MM.1S (cell line): ENCODE data around the gene OSBPL10.

ENCODE experiments used
- DNase-seq: peaks from one replicate; pipeline ENCODE4 v3.0.0-alpha.2; 2015
- H2AFZ ChIP-seq: fragments of 300-600 bp; sonication (generic); 2 replicates; pipeline ENCODE4 v1.6.0; 2016; ENCODE audit warnings: antibody characterized with exemption, low read length
- H3F3A ChIP-seq: fragments of 300-600 bp; sonication (generic); 2 replicates; pipeline ENCODE4 v1.6.1; 2016; ENCODE audit warnings: mild to moderate bottlenecking, antibody characterized with exemption, low read length, moderate library complexity, mixed read lengths; ENCODE audit not compliant: insufficient read depth
- H3K27ac ChIP-seq: fragments of 300-600 bp; sonication (generic); 2 replicates; pipeline ENCODE4 v1.5.1; 2016; ENCODE audit warnings: mild to moderate bottlenecking, low read length
- H3K27me3 ChIP-seq: fragments of 300-600 bp; sonication (generic); replicated peaks from 2 replicates; pipeline ENCODE4 v1.6.0; 2016; ENCODE audit warnings: low read length; ENCODE audit not compliant: insufficient read depth
- H3K36me3 ChIP-seq: fragments of 300-600 bp; sonication (generic); replicated peaks from 2 replicates; pipeline ENCODE4 v1.6.1; 2016; ENCODE audit warnings: mild to moderate bottlenecking, low read length, mixed read lengths; ENCODE audit not compliant: insufficient read depth
- H3K4me1 ChIP-seq: fragments of 300-600 bp; sonication (generic); 2 replicates; pipeline ENCODE4 v1.6.1; 2016; ENCODE audit warnings: low read length, mixed read lengths
- H3K4me2 ChIP-seq: fragments of 300-600 bp; sonication (generic); 2 replicates; pipeline ENCODE4 v1.6.0; 2016; ENCODE audit warnings: low read depth, low read length
- H3K4me3 ChIP-seq: fragments of 300-600 bp; sonication (generic); 2 replicates; pipeline ENCODE4 v1.5.1; 2016; ENCODE audit warnings: low read length, mixed read lengths
- H3K79me2 ChIP-seq: fragments of 300-600 bp; sonication (generic); 2 replicates; pipeline ENCODE4 v1.6.1; 2016; ENCODE audit warnings: mixed run types, low read length, mixed read lengths
- H3K9ac ChIP-seq: fragments of 300-600 bp; sonication (generic); 2 replicates; pipeline ENCODE4 v1.6.1; 2016; ENCODE audit warnings: low read length, mixed read lengths
- H3K9me2 ChIP-seq: fragments of 300-600 bp; sonication (generic); replicated peaks from 2 replicates; pipeline ENCODE4 v1.6.1; 2016; ENCODE audit warnings: mild to moderate bottlenecking, low read length, mixed read lengths; ENCODE audit not compliant: insufficient read depth
- H3K9me3 ChIP-seq: fragments of 300-600 bp; sonication (generic); replicated peaks from 2 replicates; pipeline ENCODE4 v1.6.1; 2016; ENCODE audit warnings: mild to moderate bottlenecking, low read length, mixed read lengths; ENCODE audit not compliant: insufficient read depth
- H4K20me1 ChIP-seq: fragments of 300-600 bp; sonication (generic); 2 replicates; pipeline ENCODE4 v1.6.1; 2016; ENCODE audit warnings: mild to moderate bottlenecking, low read length, moderate library complexity, mixed read lengths; ENCODE audit not compliant: insufficient read depth
- CTCF ChIP-seq: fragments of 300-600 bp; sonication (generic); IDR thresholded peaks from 2 replicates; pipeline ENCODE4 v1.5.1; 2016; ENCODE audit warnings: antibody characterized with exemption, low read length, mixed read lengths
- EZH2 ChIP-seq: fragments of 300-600 bp; sonication (generic); optimal IDR thresholded peaks from 2 replicates; pipeline ENCODE3; 2017; ENCODE audit warnings: low read depth, mild to moderate bottlenecking, antibody characterized with exemption, low read length, mixed read lengths
- EZH2phosphoT487 ChIP-seq: fragments of 300-600 bp; sonication (generic); IDR thresholded peaks from 2 replicates; pipeline ENCODE4 v1.6.1; 2018; ENCODE audit warnings: antibody characterized with exemption, low read length

Gene OSBPL10

GRCh38 chr3:31813197-31813596 is 167.9 kb downstream of the OSBPL10 start:
- DNase-seq: no peak
- no peaks in the 10 kb centered on the region for H4K20me1 ChIP-seq
- H3K9me3 ChIP-seq: no peaks in the 10 kb centered on the region
- H3F3A ChIP-seq: no peaks in the 10 kb centered on the region
- no peaks in the 10 kb centered on the region for H3K4me1 ChIP-seq
- H3K79me2 ChIP-seq: no peaks in the 10 kb centered on the region
- TF ChIP-seq EZH2: no peak
- TF ChIP-seq CTCF: no peak
- TF ChIP-seq EZH2phosphoT487: no peak
- no peaks in the 10 kb centered on the region for H3K36me3 ChIP-seq
- H2AFZ ChIP-seq: no peak overlapping the region
- H3K27me3 ChIP-seq: no peaks in the 10 kb centered on the region
- no peak overlapping the region for H3K9ac ChIP-seq
- no peak overlapping the region for H3K4me3 ChIP-seq
- no peak overlapping the region for H3K4me2 ChIP-seq
- no peaks in the 10 kb centered on the region for H3K9me2 ChIP-seq
- no peak overlapping the region for H3K27ac ChIP-seq

- no peaks in the 10 kb centered on the region for H3K4me1 ChIP-seq
- H3F3A ChIP-seq: no peaks in the 10 kb centered on the region
- no peak overlapping the region for H3K9ac ChIP-seq
- no peak for DNase-seq
- no peak overlapping the region for H2AFZ ChIP-seq
- H3K9me2 ChIP-seq: no peaks in the 10 kb centered on the region
- no peaks in the 10 kb centered on the region for H3K36me3 ChIP-seq
- H3K79me2 ChIP-seq: no peaks in the 10 kb centered on the region
- H3K27me3 ChIP-seq: no peaks in the 10 kb centered on the region
- no peak for TF ChIP-seq EZH2
- TF ChIP-seq CTCF: no peak
- no peak for TF ChIP-seq EZH2phosphoT487
- H3K27ac ChIP-seq: no peak overlapping the region
- no peak overlapping the region for H3K4me2 ChIP-seq
- no peaks in the 10 kb centered on the region for H3K9me3 ChIP-seq
- H4K20me1 ChIP-seq: no peaks in the 10 kb centered on the region
- no peak overlapping the region for H3K4me3 ChIP-seq
These were observed 170.1 kb downstream of the OSBPL10 start for GRCh38 chr3:31810991-31811433.

GRCh38 chr3:31808143-31808720 is 172.8 kb downstream of the OSBPL10 start:
- Histone ChIP-seq H3K27ac (no peak overlapping the region), H3K4me2 (no peak overlapping the region), H3K9ac (no peak overlapping the region), H2AFZ (no peak overlapping the region), H4K20me1 (no peaks in the 10 kb centered on the region), H3K27me3 (no peaks in the 10 kb centered on the region), H3K4me3 (no peak overlapping the region), H3K79me2 (no peaks in the 10 kb centered on the region), H3K4me1 (no peaks in the 10 kb centered on the region), H3K36me3 (no peaks in the 10 kb centered on the region), H3K9me2 (no peaks in the 10 kb centered on the region), H3F3A (no peaks in the 10 kb centered on the region), H3K9me3 (no peaks in the 10 kb centered on the region)
- TF ChIP-seq EZH2phosphoT487: no peak
- TF ChIP-seq CTCF: no peak
- TF ChIP-seq EZH2: no peak
- DNase-seq: no peak
